Measurements from ENCODE around the gene KPTN.

GRCh38 chr19:47497050-47497766 lies 13.2 kb upstream of the KPTN start:
- no peak for TF ChIP-seq TAF7 (optimal IDR thresholded peaks at IDR 0.05; ENCODE audit: borderline replicate concordance, low read depth, low read length)
- no peak for TF ChIP-seq GABPA (IDR thresholded peaks at IDR 0.05; ENCODE audit: borderline replicate concordance, insufficient read depth, low read length)
- TF ChIP-seq, protein P1, sequence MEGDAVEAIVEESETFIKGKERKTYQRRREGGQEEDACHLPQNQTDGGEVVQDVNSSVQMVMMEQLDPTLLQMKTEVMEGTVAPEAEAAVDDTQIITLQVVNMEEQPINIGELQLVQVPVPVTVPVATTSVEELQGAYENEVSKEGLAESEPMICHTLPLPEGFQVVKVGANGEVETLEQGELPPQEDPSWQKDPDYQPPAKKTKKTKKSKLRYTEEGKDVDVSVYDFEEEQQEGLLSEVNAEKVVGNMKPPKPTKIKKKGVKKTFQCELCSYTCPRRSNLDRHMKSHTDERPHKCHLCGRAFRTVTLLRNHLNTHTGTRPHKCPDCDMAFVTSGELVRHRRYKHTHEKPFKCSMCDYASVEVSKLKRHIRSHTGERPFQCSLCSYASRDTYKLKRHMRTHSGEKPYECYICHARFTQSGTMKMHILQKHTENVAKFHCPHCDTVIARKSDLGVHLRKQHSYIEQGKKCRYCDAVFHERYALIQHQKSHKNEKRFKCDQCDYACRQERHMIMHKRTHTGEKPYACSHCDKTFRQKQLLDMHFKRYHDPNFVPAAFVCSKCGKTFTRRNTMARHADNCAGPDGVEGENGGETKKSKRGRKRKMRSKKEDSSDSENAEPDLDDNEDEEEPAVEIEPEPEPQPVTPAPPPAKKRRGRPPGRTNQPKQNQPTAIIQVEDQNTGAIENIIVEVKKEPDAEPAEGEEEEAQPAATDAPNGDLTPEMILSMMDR (IDR thresholded peaks at IDR 0.05; ENCODE audit: control extremely low read depth in 1 of 3, insufficient read depth in 1 of 3, low read depth in 1 of 3, low read length in 3 of 3), result no peak
- TF ChIP-seq TCF12 (IDR thresholded peaks at IDR 0.05; ENCODE audit: low read depth, low read length), result no peak
- no peak for TF ChIP-seq EZH2 (IDR thresholded peaks at IDR 0.05; ENCODE audit: low read depth, low read length, severe bottlenecking)
- no peak for TF ChIP-seq EP300 (IDR thresholded peaks at IDR 0.05; ENCODE audit: borderline replicate concordance in 1 of 2, low read depth in 2 of 2, low read length in 2 of 2)
- no peak for TF ChIP-seq EGR1 (IDR thresholded peaks at IDR 0.05; ENCODE audit: borderline replicate concordance, low read depth, low read length)

Data from H1 (cell line).